Kidney (tissue), 14 donors: ENCODE measurements around the gene FAM193A. TPM values are rescaled to one million over a fixed set of nuclear protein-coding genes. Genes with fewer than 3 reads are reported as not detected.
"Not testable (repeated sequence)": the region's sequence is repeated elsewhere in the genome, so short reads cannot be mapped to it uniquely, and the experiment has no call there.

Experiments
- DNase-seq, 5 donors: peaks; one replicate each; pipeline ENCODE4 v3.0.0-alpha.2; 2013 to 2020
- FAIRE-seq: peaks from 2 replicates; lab custom pipeline; 2012; peaks lifted over from hg19 to GRCh38; lab: Jason Lieb, UNC
- H3K27ac ChIP-seq, 2 donors: one replicate each; pipeline ENCODE4 v1.7.0; 2013; ENCODE audit warnings: low read depth in 2 of 2, low read length in 2 of 2, inconsistent platforms in 1 of 2
- H3K27me3 ChIP-seq: one replicate; pipeline ENCODE4 v1.7.1; 2013; ENCODE audit warnings: low read length, inconsistent platforms; ENCODE audit not compliant: control insufficient read depth, insufficient read depth
- H3K36me3 ChIP-seq, 3 donors: one replicate each; pipeline versions ENCODE4 v1.7.0 to v1.7.1; 2013; ENCODE audit warnings: low read length in 3 of 3, control low read depth in 1 of 3, inconsistent platforms in 1 of 3; ENCODE audit not compliant: insufficient read depth in 3 of 3, control insufficient read depth in 2 of 3
- H3K4me1 ChIP-seq, 3 donors: one replicate each; pipeline versions ENCODE4 v1.7.0 to v1.7.1; 2013; ENCODE audit warnings: low read length in 3 of 3, inconsistent platforms in 1 of 3, low read depth in 1 of 3; ENCODE audit not compliant: control insufficient read depth in 2 of 3, insufficient read depth in 2 of 3
- H3K4me3 ChIP-seq, 3 donors: one replicate each; pipeline versions ENCODE4 v1.7.0 to v1.8.1; 2013; ENCODE audit warnings: low read length in 3 of 3, control low read depth in 1 of 3, inconsistent platforms in 1 of 3
- H3K9ac ChIP-seq, 3 donors: one replicate each; pipeline versions ENCODE4 v1.7.0 to v1.7.1; 2013; ENCODE audit warnings: low read length in 3 of 3, control low read depth in 1 of 3, inconsistent platforms in 1 of 3
- H3K9me3 ChIP-seq, 3 donors: one replicate each; pipeline versions ENCODE4 v1.7.0 to v1.7.1; 2013; ENCODE audit warnings: low read length in 3 of 3, control low read depth in 1 of 3, inconsistent platforms in 1 of 3; ENCODE audit not compliant: control insufficient read depth in 2 of 3, insufficient read depth in 1 of 3
- intact Hi-C: fragments of 100-400 bp; cut with DNase I; formaldehyde crosslinking; loops from one replicate; pipeline ENCODE4 v1.11.1; 2022
- polyA plus RNA-seq: library from polyadenylated mRNA; stranded (reverse); fragments of 350-450 nt; fragmentation: Illumina TruSeq; extraction: RNeasy Lipid Tissue Mini Kit (QIAGEN cat#74804); gene quantifications from one replicate; pipeline ENCODE4 v1.2.3, GENCODE V29; 2014; ENCODE audit warnings: low read depth, low replicate concordance; ENCODE audit not compliant: insufficient read depth
- total RNA-seq: library from RNA; stranded (reverse); fragmentation: NEBNext Ultra II Directional; extraction: Animal tissue kit (Norgen Biotek cat#: 25700); gene quantifications from one replicate; pipeline ENCODE4 v1.2.1, GENCODE V29; 2021
- TF ChIP-seq, protein P1 (sequence below): IDR thresholded peaks from 3 replicates; pipeline ENCODE4 v1.5.1; 2012; ENCODE audit warnings: mild to moderate bottlenecking, moderate library complexity, borderline replicate concordance; ENCODE audit not compliant: insufficient read depth; ENCODE audit errors: extremely low read depth
- donor health status: control.
- donor health status: control.
- donor health status: control.
- donor health status: control.
- donor health status: control.
- donor health status: DM: yes; HTN: yes; CAD: no.
- donor health status: Normal renal cell carcinoma (clear cell type).

Gene FAM193A
- total and polyA plus RNA-seq, 2 donors from 2014 or later, result 6.3 to 29.3 TPM

DNA sequence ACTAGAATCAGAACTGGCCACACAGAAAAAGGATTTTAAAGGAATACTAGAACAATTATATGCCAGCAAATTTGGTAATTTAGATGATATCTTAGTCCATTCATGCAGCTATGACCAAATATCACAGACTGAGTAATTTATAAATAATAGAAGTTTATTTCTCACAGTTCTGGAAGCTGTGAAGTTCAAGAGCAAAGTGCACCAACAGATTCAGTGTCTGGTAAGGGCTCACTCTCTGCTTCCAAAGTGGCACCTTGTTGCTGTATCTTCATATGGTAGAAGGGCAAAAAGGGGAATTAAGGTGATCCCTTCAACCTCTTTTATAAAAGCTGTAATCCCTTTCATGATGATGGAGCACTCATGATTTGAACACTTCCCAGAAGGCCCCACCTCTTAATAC is 199.4 kb downstream of the FAM193A start:
- FAIRE-seq, result no peak
- TF ChIP-seq, protein P1, sequence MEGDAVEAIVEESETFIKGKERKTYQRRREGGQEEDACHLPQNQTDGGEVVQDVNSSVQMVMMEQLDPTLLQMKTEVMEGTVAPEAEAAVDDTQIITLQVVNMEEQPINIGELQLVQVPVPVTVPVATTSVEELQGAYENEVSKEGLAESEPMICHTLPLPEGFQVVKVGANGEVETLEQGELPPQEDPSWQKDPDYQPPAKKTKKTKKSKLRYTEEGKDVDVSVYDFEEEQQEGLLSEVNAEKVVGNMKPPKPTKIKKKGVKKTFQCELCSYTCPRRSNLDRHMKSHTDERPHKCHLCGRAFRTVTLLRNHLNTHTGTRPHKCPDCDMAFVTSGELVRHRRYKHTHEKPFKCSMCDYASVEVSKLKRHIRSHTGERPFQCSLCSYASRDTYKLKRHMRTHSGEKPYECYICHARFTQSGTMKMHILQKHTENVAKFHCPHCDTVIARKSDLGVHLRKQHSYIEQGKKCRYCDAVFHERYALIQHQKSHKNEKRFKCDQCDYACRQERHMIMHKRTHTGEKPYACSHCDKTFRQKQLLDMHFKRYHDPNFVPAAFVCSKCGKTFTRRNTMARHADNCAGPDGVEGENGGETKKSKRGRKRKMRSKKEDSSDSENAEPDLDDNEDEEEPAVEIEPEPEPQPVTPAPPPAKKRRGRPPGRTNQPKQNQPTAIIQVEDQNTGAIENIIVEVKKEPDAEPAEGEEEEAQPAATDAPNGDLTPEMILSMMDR, result no peak
- H3K9ac ChIP-seq, result no peak overlapping the region
- no peaks in the 10 kb centered on the region for H3K4me1 ChIP-seq
- no peak overlapping the region for H3K4me3 ChIP-seq
- H3K36me3 ChIP-seq, result peaks cover 0 to 12% (median 6%) of the 10 kb centered on the region in 3 donors
- H3K27ac ChIP-seq, result no peak overlapping the region
- no peak for DNase-seq
- intact Hi-C loops, result no loop called here
- H3K27me3 ChIP-seq, result no peaks in the 10 kb centered on the region
- peaks cover 0 to 12% (median 5%) of the 10 kb centered on the region in 3 donors for H3K9me3 ChIP-seq

GRCh38 chr4:2738296-2738695 is 201.8 kb downstream of the FAM193A start:
- intact Hi-C loops, H3K4me3 ChIP-seq, H3K9ac ChIP-seq, H3K27me3 ChIP-seq, FAIRE-seq, H3K27ac ChIP-seq, H3K4me1 ChIP-seq: not testable (repeated sequence)
- DNase-seq, result peak in 1 of 5 donors; percentile 15
- peaks cover 0 to 14% (median 2%) of the 10 kb centered on the region in 3 donors for H3K36me3 ChIP-seq
- H3K9me3 ChIP-seq, result peaks cover 0 to 12% (median 5%) of the 10 kb centered on the region in 3 donors

DNA sequence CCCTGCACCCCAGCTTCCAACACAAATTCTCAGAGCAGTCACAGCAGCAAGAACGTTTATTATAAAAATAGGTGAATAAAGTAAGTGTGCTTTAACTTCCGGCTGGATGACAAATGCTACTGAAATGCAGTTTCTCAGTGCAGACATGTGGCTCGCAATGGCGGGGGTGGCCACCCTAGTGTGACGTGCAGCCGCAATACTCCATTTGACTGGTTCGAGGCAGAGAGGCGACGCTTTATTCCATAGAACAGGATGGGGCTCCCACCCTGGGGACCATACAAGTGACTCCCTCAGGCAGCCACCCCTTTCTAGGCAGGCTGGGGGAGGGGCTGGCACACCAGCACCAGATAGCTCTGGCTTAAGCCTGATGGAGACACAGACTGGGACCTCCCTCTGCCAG is 205.2 kb downstream of the FAM193A start:
- Histone ChIP-seq H3K27ac (no peak overlapping the region), H3K9me3 (peaks cover 0 to 3% (median 1%) of the 10 kb centered on the region in 3 donors), H3K36me3 (peaks cover 0 to 35% (median 18%) of the 10 kb centered on the region in 3 donors), H3K27me3 (no peaks in the 10 kb centered on the region), H3K4me3 (no peak overlapping the region), H3K9ac (no peak overlapping the region), H3K4me1 (peaks cover 0 to 5% (median 0%) of the 10 kb centered on the region in 3 donors)
- DNase-seq (peak in 1 of 5 donors; percentile 52), FAIRE-seq (no peak)
- TF ChIP-seq, protein P1, result no peak
- intact Hi-C loops, result no loop called here

DNA sequence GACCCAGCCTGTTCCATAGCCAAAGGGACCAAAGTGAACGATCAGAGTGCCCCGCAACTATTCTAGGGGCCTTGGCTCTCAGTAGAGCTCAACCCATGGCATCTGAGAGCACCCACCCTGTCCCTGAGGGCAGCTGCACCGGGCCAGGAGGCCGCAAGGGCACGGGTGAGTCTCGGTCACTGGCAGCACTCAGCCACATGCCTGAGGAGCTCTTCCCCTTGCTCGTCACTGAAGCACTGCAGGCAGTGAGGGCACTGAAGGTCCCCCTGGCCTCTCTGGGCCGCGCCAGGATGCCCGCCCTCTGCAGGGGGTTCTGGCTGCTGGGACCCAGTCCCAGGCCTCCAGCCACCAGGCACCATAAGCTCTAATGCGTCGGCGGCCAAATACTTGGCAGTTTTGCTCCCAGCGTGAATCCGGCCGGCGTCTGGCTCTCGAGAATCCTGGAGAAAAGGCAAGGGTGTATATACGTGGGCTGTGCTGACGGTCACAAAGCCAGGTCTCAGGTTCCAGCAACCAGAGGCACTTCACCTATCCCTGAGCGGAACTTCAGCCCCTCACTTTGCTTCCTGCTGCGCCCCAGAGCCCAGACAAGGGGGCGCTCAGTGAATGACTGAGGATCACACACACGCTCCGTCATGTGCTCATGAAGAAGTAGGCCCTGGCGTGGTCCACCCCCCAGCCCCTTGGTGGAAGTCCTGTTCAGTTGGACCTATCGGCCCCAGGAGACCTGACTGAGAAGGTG is 205.8 kb downstream of the FAM193A start:
- H3K4me1 ChIP-seq, result peaks cover 0 to 9% (median 0%) of the 10 kb centered on the region in 3 donors
- no peaks in the 10 kb centered on the region for H3K27me3 ChIP-seq
- H3K9ac ChIP-seq, result no peak overlapping the region
- DNase-seq (peak in 1 of 5 donors; percentile 48), FAIRE-seq (no peak)
- peaks cover 0 to 41% (median 24%) of the 10 kb centered on the region in 3 donors for H3K36me3 ChIP-seq
- H3K9me3 ChIP-seq, result no peaks in the 10 kb centered on the region
- intact Hi-C loops, result no loop called here
- H3K27ac ChIP-seq, result no peak overlapping the region
- TF ChIP-seq, protein P1, result no peak
- H3K4me3 ChIP-seq, result no peak overlapping the region
